NOMO-1 treated with dmso at 0.1 percent for 144 hours (cell line): ENCODE measurements around the gene IL1RAPL1.
"Not testable (repeated sequence)": the region's sequence is repeated elsewhere in the genome, so short reads cannot be mapped to it uniquely, and the experiment has no call there.

Experiments used
- DNase-seq: peaks from one replicate; lab custom pipeline; 2025; ENCODE audit not compliant: unreplicated experiment; lab: John Stamatoyannopoulos, UW

Gene IL1RAPL1

GRCh38 chrX:29242856-29243255, 655.6 kb downstream of the IL1RAPL1 start:
- no peak for DNase-seq

- DNase-seq = no peak
Observed at GRCh38 chrX:29243942-29244341, 656.7 kb downstream of the IL1RAPL1 start.

DNA sequence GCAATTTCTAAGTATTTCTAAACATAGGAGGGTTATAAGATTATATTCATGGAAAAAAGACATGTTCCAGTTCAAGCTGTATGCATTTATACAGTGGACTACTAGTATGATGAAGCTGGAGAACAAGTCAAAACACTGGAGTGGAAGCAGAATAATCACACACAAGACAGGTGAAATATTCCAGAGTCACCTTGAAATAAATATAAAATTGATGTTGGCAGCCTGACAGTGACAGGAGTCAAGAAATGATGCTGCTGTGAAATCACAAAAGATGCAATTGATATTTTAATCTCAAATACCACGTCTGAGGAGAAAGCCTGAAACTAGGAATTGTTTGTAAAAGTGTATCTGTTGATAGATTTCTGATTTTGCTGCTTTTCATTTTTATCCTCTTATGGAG, 667.3 kb downstream of the IL1RAPL1 start:
- no peak for DNase-seq

- no peak for DNase-seq
Observed at GRCh38 chrX:29257521-29257920, 670.3 kb downstream of the IL1RAPL1 start.

GRCh38 chrX:29269390-29269789, 682.1 kb downstream of the IL1RAPL1 start:
- DNase-seq = no peak

- DNase-seq = no peak
Observed at GRCh38 chrX:29274517-29274916, 687.3 kb downstream of the IL1RAPL1 start.

DNA sequence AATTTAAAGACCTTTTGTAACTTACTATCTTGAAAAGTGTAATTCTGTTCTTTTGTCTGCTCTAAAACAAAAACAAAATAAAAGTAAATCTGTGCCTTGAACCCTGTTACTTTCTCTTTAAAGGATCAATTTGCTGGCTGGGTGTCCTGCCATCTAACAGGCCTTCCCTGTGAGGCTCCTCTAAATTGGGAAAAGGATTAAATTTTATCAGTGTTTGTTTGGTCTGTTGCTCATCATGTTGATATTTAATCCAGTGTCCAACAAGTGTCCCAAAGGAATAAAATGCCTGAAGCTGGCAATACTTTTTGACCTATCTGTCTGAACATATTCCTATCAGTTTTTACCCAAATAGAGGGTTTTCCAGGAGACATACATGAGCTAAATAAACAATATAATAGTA, 688.7 kb downstream of the IL1RAPL1 start:
- no peak for DNase-seq

- no peak for DNase-seq
Observed at GRCh38 chrX:29281078-29281742, 694.0 kb downstream of the IL1RAPL1 start.

DNA sequence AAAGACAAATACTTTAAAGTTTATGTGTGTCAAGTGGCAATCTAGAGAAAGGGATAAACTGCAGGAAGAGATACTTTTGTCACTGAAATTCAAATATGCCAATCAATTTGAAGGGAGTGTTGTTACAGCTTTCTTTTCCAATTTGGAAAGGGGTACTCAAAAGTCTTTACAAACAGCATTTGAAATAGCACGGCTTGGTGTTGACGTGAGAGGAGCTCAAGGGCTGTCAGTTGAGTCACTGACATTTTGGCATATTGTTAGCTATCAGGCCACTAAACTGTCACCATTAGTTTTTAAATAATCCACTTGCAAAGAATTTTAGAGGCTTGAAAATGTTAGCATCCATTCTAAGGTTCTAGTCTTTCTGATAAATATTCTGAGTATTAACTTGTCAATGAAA, 698.4 kb downstream of the IL1RAPL1 start:
- DNase-seq = no peak

GRCh38 chrX:29295987-29296680, 708.9 kb downstream of the IL1RAPL1 start:
- DNase-seq = no peak

GRCh38 chrX:29297171-29297800, 710.0 kb downstream of the IL1RAPL1 start:
- DNase-seq = no peak

GRCh38 chrX:29299684-29300083, 712.4 kb downstream of the IL1RAPL1 start:
- no peak for DNase-seq

DNA sequence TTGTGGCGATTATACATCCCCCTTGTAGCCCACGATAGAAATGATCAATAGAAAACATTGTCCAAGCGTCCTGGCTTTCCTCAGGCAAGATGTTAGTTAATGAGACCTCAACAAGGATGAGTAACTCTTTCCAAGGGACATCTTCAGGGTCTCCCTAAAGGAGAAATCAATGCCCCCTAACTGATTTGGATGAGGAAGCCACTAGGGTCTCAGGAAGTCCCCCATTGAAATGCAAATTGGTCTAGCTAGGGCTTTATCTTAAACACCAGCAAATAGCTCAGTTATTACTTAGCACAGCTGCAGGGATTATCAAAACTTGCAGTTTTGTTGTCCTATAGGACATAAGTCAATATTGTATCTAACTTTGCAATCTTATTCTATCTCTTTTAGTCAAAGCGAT, 721.5 kb downstream of the IL1RAPL1 start:
- no peak for DNase-seq

GRCh38 chrX:29315931-29316330, 728.7 kb downstream of the IL1RAPL1 start:
- no peak for DNase-seq

- DNase-seq = no peak
Observed at GRCh38 chrX:29318012-29318411, 730.8 kb downstream of the IL1RAPL1 start.

DNA sequence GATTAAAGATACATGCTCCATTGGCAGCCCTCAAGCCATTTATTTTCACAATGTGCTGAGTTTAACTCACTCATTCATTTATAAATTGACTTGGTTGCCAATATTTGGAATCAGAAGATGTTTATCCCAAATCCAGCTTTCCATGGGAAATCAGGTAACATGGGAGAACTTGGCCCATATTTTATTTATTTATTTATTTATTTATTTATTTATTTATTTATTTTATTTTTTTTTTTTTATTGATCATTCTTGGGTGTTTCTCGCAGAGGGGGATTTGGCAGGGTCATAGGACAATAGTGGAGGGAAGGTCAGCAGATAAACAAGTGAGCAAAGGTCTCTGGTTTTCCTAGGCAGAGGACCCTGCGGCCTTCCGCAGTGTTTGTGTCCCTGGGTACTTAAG, 745.2 kb downstream of the IL1RAPL1 start:
- DNase-seq = not testable (repeated sequence)

- DNase-seq = not testable (repeated sequence)
Observed at GRCh38 chrX:29333091-29333490, 745.8 kb downstream of the IL1RAPL1 start.

GRCh38 chrX:29348288-29348687, 761.0 kb downstream of the IL1RAPL1 start:
- no peak for DNase-seq

GRCh38 chrX:29359276-29359675, 772.0 kb downstream of the IL1RAPL1 start:
- DNase-seq = no peak

DNA sequence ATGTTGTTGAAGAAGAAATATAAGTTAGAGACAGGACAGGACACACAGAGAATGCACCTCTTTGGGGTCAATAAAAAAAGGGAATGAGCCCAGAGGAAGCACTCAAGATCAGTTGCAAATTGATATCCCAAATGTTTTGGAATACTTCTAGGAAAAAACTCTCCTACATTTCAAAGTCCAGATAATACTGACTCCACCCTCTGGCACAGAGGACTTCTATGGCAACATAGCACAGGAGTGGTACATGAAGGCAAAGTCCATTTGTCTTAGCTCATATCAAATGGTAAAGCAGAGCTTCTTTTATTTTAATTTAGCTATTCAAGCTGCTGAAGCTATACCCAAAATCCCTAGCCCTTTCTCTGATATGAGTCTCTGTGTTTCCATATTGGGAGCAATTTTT, 787.5 kb downstream of the IL1RAPL1 start:
- DNase-seq = not testable (repeated sequence)

DNA sequence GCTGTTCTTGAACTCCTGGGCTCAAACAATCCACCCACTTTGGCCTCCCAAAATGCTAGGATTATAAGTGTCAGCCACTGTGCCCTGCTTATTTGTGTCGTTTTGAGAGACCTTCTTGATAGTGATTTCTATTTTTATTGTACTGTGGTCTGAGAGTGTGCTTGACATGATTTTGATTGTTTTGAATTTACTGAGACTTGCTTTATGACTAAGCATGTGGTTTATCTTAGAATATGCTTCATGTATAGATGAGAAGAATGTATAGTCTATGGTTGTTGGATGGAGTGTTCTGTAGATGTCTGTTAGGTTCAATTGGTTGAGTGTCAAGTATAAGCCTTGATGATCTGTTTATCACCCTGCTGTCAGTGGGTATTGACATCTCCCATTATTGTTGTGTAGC, 789.3 kb downstream of the IL1RAPL1 start:
- DNase-seq = no peak

GRCh38 chrX:29382811-29383210, 795.6 kb downstream of the IL1RAPL1 start:
- DNase-seq = no peak
